Ovary (tissue), 3 donors: ENCODE results near the gene BEST3.

Experiments
- CTCF ChIP-seq, 3 donors: fragments of 450-650 bp in 2 of 3; fragments of 200-600 bp in 1 of 3; IDR thresholded peaks; one replicate each; pipeline versions ENCODE4 v1.5.1 to v1.8.0; 2016 to 2022; ENCODE audit warnings: antibody characterized with exemption in 3 of 3, mild to moderate bottlenecking in 1 of 3
- POLR2A ChIP-seq: fragments of 450-650 bp; IDR thresholded peaks from one replicate; pipeline ENCODE4 v1.6.1; 2017; ENCODE audit warnings: antibody characterized with exemption, mild to moderate bottlenecking, moderate library complexity
- donor health status: DM: no; HTN: no; CAD: no.

GRCh38 chr12:69672195-69672594, 26.9 kb downstream of the BEST3 start:
- TF ChIP-seq POLR2A, result no peak
- no peak for TF ChIP-seq CTCF (IDR thresholded peaks at IDR 0.05)
